ENCODE measurements around the gene DIDO1. TPM values are rescaled to one million over a fixed set of nuclear protein-coding genes. Genes with fewer than 3 reads are reported as not detected.
A peak's percentile ranks its signal among the peaks of the same experiment; 100 is the strongest.

The DIDO1 gene
- total RNA-seq, 1 donor = 66.5 TPM

DNA sequence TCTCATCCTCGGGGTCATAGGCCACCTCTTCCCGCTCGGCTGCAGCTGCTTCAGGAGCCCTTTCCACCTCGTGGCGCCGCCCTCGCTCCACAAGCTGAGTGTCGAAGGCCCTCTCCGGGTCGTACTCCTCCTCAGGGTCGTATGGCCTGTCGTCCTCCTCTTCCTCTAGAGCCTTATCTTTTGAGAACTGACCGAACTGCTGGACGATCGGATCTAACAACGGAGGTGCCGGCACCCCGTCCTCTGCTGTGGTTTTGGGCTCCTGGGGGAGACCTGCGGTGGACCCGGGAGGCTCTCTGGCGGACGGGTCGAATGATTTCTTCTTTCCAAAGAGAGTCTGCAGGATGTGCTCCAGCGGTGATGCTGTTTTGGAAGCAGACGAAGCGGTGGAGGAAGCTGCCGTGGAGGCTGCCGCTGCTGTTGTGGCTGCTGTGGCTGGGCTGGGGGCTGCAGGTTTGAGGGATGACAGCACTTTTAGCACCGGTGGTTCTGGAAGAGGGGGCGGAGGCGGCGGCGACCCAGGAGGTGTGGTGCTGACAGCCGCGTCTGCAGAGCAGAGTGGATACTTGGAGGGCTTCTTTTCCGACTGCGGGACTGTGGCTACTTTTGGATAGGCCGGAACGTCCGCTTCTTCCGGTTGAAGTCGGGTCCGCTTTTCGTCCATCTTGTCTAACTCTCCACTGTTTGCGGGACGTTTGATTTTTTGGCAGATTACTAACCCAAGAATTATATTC is 44.5 kb downstream of the DIDO1 start:
- DNase-seq (ENCODE audit: low read depth in 2 of 3, low spot score in 2 of 3) = no peak

DNA sequence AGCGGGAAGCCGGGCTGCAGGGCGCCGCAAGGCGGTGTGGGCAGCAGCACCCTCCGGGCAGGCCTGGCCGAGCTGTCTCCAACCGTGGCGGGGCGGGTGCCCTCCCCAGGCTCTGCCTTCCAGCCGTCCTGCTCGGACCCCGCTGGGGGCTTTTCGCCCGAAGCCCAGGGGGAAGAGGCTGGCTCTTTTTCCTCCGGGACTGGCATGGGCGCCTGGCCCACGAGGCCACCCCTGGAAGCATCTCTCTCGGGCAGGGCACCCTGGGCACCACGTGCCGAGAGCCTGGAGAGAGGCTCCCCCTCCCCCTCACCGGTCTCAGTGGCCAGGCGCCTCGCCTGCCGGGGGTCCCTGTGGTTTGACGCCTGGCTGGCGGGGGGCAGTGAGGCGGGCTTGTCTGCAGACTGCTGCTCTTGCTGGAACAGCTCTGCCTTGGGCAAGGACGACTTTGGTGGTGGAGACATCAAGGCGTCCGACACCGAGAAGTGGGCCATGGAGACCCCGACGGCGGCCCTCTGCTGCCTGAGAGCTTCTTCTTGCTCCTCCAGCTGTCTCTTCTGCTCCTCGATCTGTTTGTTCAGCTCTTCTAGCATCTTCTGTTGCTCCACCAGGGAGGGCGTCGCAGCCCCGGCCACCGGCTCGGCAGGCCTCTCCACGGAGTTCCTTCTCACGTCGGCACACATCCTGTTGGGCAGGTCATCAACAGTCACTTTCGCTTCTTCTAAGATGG is 45.2 kb downstream of the DIDO1 start:
- DNase-seq (ENCODE audit: low read depth in 2 of 3, low spot score in 2 of 3) = no peak

DNA sequence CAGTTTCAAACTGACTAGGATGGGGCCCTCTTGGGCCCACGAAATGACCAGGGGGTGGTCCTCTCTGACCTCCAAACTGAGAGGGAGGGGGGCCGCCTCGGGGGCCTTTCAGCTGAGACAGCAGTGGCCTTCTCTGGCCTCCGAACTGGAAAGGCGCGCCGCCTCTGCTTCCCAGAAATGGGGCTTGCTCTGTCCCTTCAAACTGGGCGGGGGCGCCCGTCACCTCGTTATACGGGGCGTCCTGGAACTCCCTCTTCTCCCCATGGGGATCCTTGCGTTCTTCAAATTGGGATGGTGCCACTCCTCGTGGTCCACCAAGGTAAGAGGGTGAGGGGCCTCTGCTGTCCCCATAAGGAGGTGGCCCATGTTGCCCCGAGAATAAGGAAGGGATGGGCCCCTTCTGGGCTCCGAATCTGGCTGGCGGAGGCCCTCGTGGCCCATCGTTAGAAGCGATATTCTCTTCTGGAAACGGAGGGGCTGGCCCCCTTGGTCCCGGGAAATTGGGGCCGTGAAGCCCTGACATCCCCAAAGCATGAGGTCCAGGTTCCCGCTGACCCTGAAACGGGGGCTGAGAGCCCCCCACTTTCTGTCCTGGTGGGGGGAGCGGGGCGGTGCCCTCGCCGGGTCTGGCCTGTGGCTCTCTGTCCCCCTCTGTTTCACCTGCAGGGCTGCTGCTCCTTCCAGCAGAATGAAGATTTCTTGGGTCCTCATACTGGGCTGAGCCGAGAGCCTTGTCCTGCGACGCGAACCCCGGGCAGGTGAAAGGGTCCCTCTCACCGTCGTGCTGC is 46.0 kb downstream of the DIDO1 start:
- no peak for DNase-seq (ENCODE audit: low read depth in 2 of 3, low spot score in 2 of 3)

DNA sequence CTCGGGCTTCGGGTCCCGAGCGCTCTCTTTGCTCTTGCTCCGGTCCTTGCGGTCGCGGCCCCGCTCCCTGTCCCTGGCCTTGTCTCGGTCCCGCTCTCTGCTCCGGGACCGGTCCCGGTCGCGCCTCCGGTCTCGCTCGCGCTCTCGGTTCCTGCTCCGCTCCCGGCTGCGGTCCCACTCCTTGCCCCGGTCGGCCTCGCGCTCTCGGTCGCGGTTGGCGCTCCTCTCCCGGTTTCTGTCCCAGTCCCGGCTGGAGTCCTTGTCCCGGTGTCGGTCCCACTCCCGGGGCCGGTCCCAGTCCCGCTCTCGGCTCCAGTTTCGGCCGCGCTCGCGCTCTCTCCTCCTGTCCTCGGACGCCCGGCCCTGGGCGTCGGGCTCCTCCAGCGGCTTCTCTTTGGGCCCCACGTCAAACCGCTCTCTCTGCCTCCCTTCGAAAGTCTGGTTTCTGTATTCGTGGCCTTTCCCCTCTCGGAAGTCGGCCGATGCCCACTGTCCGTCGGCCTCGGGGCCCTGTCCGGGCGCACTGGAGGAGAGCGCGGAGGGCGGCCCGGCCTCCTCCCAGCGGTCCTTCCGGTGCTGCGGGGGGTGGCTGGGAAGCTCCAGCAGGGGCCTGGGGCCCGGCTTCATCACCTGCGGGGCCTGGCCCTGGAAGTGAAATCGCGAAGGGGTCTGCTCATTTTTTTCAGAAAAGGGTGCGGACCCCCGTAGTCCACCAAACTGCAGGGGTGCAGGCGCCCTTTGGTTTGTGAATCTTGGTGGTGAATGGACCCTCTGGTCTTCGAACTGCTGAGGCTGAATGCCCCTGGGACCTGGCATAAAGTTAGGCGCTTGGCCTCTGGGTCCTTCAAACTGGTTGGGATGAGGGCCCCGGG is 46.8 kb downstream of the DIDO1 start:
- DNase-seq (ENCODE audit: low read depth in 2 of 3, low spot score in 2 of 3) = no peak

GRCh38 chr20:62878244-62879038 is 47.9 kb downstream of the DIDO1 start:
- DNase-seq (ENCODE audit: low read depth in 2 of 3, low spot score in 2 of 3) = no peak

- DNase-seq (ENCODE audit: low read depth in 2 of 3, low spot score in 2 of 3) = no peak
Measured at GRCh38 chr20:62876902-62877816, 49.1 kb downstream of the DIDO1 start.

GRCh38 chr20:62876501-62876901 is 49.8 kb downstream of the DIDO1 start:
- DNase-seq (ENCODE audit: low read depth in 2 of 3, low spot score in 2 of 3) = no peak

GRCh38 chr20:62875419-62876361 is 50.6 kb downstream of the DIDO1 start:
- DNase-seq (ENCODE audit: low read depth in 2 of 3, low spot score in 2 of 3) = peak in 2 of 3 donors; percentile 15 to 45

DNA sequence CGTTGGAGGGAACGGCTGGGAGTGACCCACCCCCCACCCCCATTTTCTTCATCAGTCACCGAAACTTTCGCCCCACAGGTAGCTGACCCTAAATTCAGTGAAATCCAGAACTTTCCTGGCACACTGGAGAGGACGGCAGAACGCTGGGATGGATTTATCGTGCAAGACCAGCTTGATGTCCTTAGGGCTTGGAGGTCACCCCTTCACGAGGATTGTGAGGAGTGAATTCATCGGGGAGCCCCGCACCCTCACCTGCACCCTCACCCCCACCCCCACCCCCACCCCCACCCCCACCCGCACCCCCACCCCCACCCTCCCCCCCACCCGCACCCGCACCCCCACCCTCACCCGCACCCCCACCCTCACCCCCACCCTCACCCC is 51.4 kb downstream of the DIDO1 start:
- no peak for DNase-seq (ENCODE audit: low read depth in 2 of 3, low spot score in 2 of 3)

- peak in 1 of 3 donors; percentile 31 for DNase-seq (ENCODE audit: low read depth in 2 of 3, low spot score in 2 of 3)
Measured at GRCh38 chr20:62873681-62874031, 52.6 kb downstream of the DIDO1 start.

DNA sequence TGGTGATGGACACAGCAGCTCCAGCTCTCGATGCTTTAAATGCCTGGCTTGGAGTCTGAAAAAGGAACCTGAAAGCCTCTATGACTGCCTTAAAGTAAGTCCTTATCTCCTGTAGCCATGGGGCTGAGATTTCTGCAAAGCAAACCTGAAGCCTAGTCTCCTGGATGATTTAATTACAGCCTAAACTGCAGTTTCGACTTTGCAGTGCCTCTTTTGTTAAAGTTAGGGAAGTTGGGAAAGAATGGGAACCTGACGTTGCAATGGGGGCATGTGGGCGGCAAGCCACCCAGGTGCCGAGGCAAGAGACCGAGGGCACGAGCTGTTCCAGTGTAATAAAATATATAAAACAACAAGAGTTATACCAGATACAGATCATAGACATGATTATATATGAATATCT is 53.0 kb downstream of the DIDO1 start:
- no peak for DNase-seq (ENCODE audit: low read depth in 2 of 3, low spot score in 2 of 3)

- no peak for DNase-seq (ENCODE audit: low read depth in 2 of 3, low spot score in 2 of 3)
Measured at GRCh38 chr20:62872862-62873261, 53.4 kb downstream of the DIDO1 start.

DNA sequence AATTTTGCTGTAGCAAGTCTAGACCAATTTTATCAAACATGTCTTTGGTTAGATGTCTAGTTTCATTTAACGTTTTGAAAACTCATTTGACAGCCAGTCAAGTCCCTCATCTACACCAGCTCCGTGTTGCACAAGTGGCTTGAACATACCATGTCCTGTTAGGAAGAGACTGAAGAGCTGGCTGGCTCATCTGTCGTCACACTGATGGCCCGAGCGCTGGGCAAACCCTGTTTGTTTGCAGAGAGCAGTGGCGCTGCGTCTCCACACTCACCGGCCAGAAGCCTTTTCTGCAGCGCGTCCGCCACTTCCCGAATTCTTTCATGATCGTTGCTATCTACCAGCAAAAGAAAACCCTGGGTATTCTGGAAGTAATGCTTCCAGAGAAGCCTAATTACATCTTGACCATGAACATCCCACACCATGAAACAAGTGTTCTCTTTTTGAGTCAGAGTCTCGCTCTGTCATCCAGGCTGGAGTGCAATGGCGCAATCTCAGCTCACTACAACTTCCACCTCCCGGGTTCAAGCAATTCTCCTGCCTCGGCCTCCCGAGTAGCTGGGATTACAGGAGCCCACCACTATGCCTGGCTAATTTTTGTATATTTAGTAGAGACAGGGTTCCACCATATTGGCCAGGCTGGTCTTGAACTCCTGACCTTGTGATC is 54.0 kb downstream of the DIDO1 start:
- no peak for DNase-seq (ENCODE audit: low read depth in 2 of 3, low spot score in 2 of 3)

- DNase-seq (ENCODE audit: low read depth in 2 of 3, low spot score in 2 of 3) = no peak
Measured at GRCh38 chr20:62864207-62864606, 62.1 kb downstream of the DIDO1 start.

GRCh38 chr20:62861726-62862336 is 64.5 kb downstream of the DIDO1 start, which contains the start of gene TCFL5:
TSS of gene TCFL5 (minus strand) at chr20:62861822. CDS start at chr20:62861670, 152 bp downstream.
- peak; percentile 80 to 94 (median 84) for DNase-seq (ENCODE audit: low read depth in 2 of 3, low spot score in 2 of 3)

DNA sequence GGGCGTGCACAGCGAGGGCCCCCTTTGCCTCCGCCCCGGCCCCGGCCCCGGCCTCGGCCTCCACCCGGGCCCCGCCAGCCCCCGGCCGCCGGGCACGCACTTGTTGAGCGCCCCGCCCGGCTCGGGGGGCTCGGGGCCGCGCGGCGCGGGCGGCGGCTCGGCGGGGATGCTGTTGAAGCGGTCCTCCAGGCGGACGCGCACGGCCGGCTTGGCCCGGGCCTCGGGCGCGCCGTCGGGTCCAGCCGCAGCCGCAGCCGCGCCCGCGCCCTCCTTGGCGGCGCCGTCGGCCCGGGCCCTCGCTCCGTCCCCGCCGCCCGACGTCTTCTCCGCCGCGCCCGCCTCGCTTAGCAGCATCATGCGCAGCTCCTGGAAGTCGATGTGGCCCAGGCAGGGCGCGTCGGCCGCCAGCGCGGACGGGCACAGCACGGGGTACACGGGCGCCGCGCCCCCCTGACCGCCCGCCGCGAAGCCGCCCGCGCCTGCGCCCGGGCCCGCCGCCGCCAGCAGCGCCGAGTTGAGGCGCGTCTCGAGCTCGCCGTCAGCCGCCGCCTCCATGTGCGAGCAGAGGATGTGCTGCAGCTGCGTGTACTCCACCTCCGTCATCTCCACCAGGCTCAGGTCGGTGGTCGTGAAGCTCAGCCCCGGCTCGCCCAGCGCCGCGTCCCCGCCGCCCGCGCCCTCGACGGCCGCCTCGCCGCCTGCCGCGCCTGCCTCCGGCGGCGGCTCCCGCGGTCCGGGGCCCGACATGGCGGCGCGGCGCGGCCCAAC is 65.2 kb downstream of the DIDO1 start:
- DNase-seq (ENCODE audit: low read depth in 2 of 3, low spot score in 2 of 3) = peak; percentile 24 to 38 (median 35)

Data from hematopoietic multipotent progenitor cell (in vitro differentiated cells).